Stimulated activated CD4-positive, alpha-beta T cell treated with anti-CD3 and anti-CD28 coated beads, Interleukin-2, amount 100 ng/mL, for 4 hours (primary cell): Measurements from ENCODE around the gene TICAM1.

Source experiments
- DNase-seq: peaks from one replicate; pipeline ENCODE4 v3.0.0-alpha.2; 2020; ENCODE audit warnings: low read depth

The TICAM1 gene

GRCh38 chr19:4768934-4769777 lies 62.4 kb downstream of the TICAM1 start:
- peak; percentile 53 for DNase-seq
